ENCODE data around the gene STARD3.

Gene STARD3

GRCh38 chr17:39611401-39612112 lies 25.4 kb upstream of the STARD3 start:
- no peak for DNase-seq (ENCODE audit: low read depth)
- TF ChIP-seq, protein P1, sequence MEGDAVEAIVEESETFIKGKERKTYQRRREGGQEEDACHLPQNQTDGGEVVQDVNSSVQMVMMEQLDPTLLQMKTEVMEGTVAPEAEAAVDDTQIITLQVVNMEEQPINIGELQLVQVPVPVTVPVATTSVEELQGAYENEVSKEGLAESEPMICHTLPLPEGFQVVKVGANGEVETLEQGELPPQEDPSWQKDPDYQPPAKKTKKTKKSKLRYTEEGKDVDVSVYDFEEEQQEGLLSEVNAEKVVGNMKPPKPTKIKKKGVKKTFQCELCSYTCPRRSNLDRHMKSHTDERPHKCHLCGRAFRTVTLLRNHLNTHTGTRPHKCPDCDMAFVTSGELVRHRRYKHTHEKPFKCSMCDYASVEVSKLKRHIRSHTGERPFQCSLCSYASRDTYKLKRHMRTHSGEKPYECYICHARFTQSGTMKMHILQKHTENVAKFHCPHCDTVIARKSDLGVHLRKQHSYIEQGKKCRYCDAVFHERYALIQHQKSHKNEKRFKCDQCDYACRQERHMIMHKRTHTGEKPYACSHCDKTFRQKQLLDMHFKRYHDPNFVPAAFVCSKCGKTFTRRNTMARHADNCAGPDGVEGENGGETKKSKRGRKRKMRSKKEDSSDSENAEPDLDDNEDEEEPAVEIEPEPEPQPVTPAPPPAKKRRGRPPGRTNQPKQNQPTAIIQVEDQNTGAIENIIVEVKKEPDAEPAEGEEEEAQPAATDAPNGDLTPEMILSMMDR (IDR thresholded peaks at IDR 0.05; ENCODE audit: control insufficient read depth, extremely low read depth, insufficient read depth), result no peak
- H3K4me3 ChIP-seq (ENCODE audit: low read depth, low read length), result no peak overlapping the region

DNA sequence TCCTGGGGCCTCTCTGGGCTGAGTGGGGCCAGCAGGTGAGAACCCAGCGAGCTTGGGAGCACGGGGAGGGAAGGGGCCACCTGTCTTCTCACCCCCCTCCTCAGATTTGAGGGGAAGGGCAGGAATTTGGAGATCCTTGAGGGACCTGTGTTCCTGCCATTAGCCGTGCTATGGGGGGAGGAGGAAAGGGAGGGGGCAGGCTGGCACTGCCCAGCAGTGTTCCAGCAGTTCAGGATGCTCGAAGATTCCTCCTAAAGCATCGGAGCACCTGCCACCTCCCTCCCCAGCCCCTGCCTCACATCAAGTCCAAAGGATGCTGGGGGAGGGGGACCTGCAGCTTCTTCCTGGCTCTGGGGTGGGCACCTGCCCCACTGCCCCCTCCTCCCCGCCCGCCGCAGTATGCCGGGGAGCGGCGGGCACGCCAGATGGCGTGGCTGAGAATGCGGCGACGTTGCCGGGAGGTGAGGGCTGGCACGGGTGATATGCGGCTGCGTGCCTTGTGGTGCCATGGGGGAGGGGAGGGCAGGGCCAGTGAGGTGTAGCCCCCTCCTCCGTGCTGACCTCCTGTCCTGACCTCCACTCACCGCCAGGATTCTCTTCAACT lies 24.6 kb upstream of the STARD3 start:
- DNase-seq (ENCODE audit: low read depth), result no peak
- TF ChIP-seq, protein P1 (IDR thresholded peaks at IDR 0.05; ENCODE audit: control insufficient read depth, extremely low read depth, insufficient read depth), result no peak
- no peak overlapping the region for H3K4me3 ChIP-seq (ENCODE audit: low read depth, low read length)

DNA sequence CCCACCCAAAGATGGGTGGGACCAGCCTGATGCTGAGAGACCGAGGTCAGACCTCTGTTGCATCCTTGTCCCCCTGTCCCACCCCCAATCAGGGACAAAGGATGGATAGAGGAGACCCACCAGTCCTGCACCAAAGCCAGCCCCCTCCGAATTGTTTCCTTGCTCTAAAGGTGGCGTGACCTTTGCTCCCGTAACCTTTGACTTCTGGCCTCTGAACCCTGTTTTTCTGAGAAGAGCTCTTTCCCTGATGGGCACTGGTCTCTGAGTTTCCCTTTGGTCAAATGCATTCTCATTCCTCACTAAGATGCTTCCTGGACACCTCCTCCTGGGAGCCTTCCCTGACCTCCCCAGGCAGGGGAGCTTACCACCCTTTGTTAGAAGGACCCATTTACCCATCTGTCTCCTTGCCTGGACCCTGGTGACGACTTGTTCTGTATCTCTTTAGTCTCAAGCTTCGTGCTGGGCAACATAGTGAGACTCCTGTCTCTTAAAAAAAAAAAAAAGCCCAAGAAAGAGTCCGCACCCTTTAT lies 23.9 kb upstream of the STARD3 start:
- DNase-seq (ENCODE audit: low read depth), result no peak
- TF ChIP-seq, protein P1 (IDR thresholded peaks at IDR 0.05; ENCODE audit: control insufficient read depth, extremely low read depth, insufficient read depth), result no peak
- H3K4me3 ChIP-seq (ENCODE audit: low read depth, low read length), result no peak overlapping the region

DNA sequence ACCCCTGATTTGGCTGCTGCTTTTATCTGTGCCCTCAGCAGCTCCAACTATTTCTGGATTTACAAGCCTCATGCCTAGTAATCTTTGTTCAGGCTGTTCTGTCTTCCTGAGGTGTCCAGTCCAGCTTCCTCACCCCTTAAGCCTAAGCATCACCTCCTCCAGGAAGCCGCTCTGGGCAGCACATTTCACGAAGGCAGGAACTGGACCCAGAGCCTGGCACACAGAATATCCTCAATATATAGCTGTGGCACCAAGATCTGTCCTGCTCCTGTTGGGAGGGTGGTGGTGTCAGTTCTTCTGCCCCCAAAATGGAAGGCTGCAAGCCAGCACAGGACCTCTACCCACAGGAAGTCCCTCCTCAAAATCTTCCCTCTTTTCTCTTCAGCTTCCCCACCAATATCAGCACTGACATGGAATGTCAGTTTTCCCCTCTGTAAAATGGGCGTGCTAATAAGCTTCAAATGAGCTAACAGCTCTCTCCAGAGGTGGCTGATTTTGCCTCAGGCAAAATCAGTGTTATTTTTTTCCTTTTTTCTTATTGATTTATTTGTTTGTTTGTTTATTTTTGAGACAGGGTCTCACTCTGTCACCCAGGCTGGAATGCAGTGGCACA lies 22.3 kb upstream of the STARD3 start:
- H3K4me3 ChIP-seq (ENCODE audit: low read depth, low read length), result no peak overlapping the region
- DNase-seq (ENCODE audit: low read depth), result no peak
- TF ChIP-seq, protein P1 (IDR thresholded peaks at IDR 0.05; ENCODE audit: control insufficient read depth, extremely low read depth, insufficient read depth), result no peak

GRCh38 chr17:39615434-39615833 lies 21.5 kb upstream of the STARD3 start:
- TF ChIP-seq, protein P1 (IDR thresholded peaks at IDR 0.05; ENCODE audit: control insufficient read depth, extremely low read depth, insufficient read depth), result no peak
- DNase-seq (ENCODE audit: low read depth), result no peak
- H3K4me3 ChIP-seq (ENCODE audit: low read depth, low read length), result no peak overlapping the region

DNA sequence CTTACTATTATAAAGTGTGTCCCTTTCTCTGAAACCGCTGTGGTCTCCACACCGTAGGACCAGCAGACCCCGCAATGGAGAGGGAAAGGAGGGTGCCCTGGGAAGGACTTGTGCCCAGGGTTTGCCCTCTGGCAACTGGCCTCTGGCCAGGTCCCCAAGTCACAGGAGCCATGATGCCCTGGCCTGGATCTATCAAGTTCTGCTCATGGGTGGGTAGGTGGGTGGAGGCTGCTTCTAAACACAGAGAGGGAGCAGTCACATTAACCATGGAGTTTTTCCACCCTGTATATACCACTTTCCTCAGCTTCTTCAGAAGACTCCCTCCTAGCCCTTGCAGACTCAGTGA lies 19.9 kb upstream of the STARD3 start:
- TF ChIP-seq, protein P1 (IDR thresholded peaks at IDR 0.05; ENCODE audit: control insufficient read depth, extremely low read depth, insufficient read depth), result no peak
- H3K4me3 ChIP-seq (ENCODE audit: low read depth, low read length), result peak overlapping the region; percentile 45
- no peak for DNase-seq (ENCODE audit: low read depth)
